Nephron (organoid): ENCODE measurements around the gene ATP5F1E.

ENCODE experiments used
- H3K27ac Mint-ChIP-seq, 3 experiments: 2 replicates each; pipeline ENCODE4 v1.8.0; 2020; ENCODE audit warnings: mixed read lengths in 3 of 3, mild to moderate bottlenecking in 2 of 3, moderate library complexity in 1 of 3
- H3K27me3 Mint-ChIP-seq: 2 replicates; pipeline ENCODE4 v1.8.0; 2021; ENCODE audit warnings: low read depth, mild to moderate bottlenecking, moderate library complexity, mixed read lengths
- H3K36me3 Mint-ChIP-seq: 2 replicates; pipeline ENCODE4 v1.8.0; 2020; ENCODE audit warnings: low read depth, mixed read lengths
- H3K4me1 Mint-ChIP-seq: 2 replicates; pipeline ENCODE4 v1.8.0; 2020; ENCODE audit warnings: mixed read lengths
- H3K4me3 Mint-ChIP-seq, 3 experiments: 2 replicates each; pipeline ENCODE4 v1.8.0; 2020; ENCODE audit warnings: mild to moderate bottlenecking in 3 of 3, mixed read lengths in 3 of 3, moderate library complexity in 2 of 3
- H3K9me3 Mint-ChIP-seq: 2 replicates; pipeline ENCODE4 v1.8.0; 2020; ENCODE audit warnings: mixed read lengths
- TF ChIP-seq, protein P1 (sequence below), 3 experiments: fragments of 200-600 bp; sonication (generic); IDR thresholded peaks; one replicate each; pipeline ENCODE4 v1.5.0; 2021; ENCODE audit warnings: antibody characterized with exemption in 3 of 3; ENCODE audit not compliant: unreplicated experiment in 3 of 3

Gene ATP5F1E

DNA sequence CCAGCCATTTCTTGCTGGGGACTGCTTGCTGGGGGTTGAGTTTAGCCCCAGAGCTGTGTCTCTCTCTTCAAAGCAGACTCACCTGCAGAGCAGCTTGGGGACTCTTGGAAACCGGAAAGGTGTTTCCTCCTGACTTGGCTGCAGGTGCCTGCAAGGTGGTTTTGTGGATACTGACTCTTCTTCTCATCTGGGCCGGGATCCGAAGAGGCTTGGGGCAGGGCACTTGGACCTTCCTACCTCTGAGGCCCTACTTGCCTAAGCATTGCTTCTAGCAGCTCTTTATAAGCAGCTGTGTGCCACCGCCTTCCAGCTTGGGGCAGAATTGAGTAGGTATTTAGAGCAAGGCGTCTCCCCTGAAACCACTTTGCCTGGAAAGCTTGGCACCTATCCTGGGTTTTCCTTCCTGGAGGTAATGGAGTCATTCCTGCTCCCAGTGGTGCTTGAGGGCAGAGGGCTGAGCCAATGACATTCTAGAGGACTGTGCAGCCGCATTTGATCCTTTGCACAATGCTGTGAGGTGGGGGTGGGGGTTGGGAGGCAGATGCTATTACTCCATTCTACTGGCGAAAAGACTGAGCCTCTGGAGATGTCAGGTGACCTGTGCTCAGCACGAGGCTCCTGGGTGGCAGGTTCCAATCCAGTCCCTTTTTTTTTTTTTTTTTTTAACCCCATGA is 21.7 kb downstream of the ATP5F1E start:
- Mint-ChIP-seq H3K27ac (no peak overlapping the region), H3K27me3 (peaks cover 24% of the 10 kb centered on the region), H3K4me1 (peaks cover 10% of the 10 kb centered on the region), H3K4me3 (peak overlapping the region in 2 of 3 experiments; percentile 13 to 59), H3K9me3 (no peaks in the 10 kb centered on the region), H3K36me3 (no peaks in the 10 kb centered on the region)
- TF ChIP-seq, protein P1, sequence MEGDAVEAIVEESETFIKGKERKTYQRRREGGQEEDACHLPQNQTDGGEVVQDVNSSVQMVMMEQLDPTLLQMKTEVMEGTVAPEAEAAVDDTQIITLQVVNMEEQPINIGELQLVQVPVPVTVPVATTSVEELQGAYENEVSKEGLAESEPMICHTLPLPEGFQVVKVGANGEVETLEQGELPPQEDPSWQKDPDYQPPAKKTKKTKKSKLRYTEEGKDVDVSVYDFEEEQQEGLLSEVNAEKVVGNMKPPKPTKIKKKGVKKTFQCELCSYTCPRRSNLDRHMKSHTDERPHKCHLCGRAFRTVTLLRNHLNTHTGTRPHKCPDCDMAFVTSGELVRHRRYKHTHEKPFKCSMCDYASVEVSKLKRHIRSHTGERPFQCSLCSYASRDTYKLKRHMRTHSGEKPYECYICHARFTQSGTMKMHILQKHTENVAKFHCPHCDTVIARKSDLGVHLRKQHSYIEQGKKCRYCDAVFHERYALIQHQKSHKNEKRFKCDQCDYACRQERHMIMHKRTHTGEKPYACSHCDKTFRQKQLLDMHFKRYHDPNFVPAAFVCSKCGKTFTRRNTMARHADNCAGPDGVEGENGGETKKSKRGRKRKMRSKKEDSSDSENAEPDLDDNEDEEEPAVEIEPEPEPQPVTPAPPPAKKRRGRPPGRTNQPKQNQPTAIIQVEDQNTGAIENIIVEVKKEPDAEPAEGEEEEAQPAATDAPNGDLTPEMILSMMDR (IDR thresholded peaks at IDR 0.05; ENCODE audit: unreplicated experiment in 3 of 3), result no peak

DNA sequence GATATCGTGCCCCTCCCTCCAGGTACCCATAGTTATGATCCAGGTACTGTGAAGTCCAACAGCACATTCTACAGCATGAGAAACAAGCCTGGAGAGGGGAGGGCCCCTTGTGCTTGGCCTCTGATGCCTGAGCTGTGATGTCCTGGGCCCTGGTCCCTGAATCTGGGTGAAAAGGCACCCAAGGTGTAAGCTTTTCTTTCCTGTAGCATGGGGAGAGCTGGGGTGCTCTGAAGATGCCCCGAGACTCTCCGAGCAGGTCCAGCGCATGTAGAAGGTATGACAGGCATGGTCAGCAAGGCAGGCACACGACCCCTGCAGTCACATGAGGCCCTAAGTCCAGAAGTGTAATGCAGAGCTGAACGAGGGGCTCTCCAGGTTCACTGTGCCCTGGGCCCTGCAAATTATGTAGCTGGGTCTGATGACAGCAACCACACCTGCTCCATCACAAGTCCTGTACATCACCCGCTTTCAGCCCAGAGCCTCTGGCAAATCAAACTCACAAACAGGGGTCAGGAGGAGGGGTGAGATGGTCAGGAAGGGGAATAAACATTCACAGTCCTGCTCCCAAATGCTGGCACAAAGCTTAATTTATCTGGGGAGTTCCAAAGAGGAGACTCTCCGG is 23.3 kb downstream of the ATP5F1E start:
- Mint-ChIP-seq H3K27ac (no peak overlapping the region), H3K4me1 (peaks cover 20% of the 10 kb centered on the region), H3K36me3 (no peaks in the 10 kb centered on the region), H3K4me3 (peak overlapping the region; percentile 17 to 81 (median 64)), H3K27me3 (peaks cover 24% of the 10 kb centered on the region), H3K9me3 (no peaks in the 10 kb centered on the region)
- TF ChIP-seq, protein P1 (IDR thresholded peaks at IDR 0.05; ENCODE audit: unreplicated experiment in 3 of 3), result no peak

DNA sequence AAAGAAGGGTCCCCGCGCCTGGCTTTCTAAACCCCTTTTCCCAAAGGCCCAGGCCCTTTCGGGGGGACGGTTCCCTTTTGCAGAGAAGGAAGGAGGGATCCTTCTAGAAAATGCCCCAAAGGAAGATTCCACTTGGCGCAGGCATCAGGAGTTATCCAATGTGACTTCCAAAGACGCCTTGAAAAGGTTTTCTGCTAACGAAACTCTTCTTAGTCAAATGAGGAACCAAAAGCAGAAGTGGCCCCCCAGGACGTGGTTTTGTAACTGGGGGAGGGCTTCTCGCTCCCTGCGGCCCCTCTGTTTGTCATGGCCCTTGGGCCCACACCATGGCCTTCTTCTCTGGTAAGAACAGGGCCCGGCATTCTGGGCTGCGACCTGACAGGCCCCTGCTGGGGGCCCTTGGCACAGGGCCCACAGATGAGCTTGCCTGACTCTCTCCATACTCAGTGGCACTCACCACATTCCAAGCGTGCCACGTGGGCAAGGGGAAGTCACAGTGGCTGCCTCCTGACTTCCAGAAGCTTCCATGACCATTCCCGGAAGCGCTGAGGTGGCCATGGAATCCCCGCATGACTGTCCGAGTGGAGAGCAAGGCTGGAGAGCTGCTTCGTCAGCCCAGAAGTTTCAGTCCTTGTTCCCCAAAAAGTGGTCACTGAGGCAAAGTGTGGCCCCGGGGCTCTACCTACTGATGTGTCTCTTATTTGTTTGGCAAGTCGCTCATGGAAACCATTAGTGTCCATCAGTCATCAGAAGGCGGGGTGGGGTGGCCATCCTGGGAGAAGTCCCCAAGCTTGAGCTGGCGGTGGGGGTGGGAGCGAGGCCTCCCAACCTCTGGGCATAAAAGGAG is 24.2 kb downstream of the ATP5F1E start:
- no peak overlapping the region for H3K27ac Mint-ChIP-seq
- peak overlapping the region; percentile 79 to 81 (median 79) for H3K4me3 Mint-ChIP-seq
- H3K4me1 Mint-ChIP-seq, result peaks cover 22% of the 10 kb centered on the region
- TF ChIP-seq, protein P1 (IDR thresholded peaks at IDR 0.05; ENCODE audit: unreplicated experiment in 3 of 3), result no peak
- peaks cover 29% of the 10 kb centered on the region for H3K27me3 Mint-ChIP-seq
- no peaks in the 10 kb centered on the region for H3K9me3 Mint-ChIP-seq
- no peaks in the 10 kb centered on the region for H3K36me3 Mint-ChIP-seq

DNA sequence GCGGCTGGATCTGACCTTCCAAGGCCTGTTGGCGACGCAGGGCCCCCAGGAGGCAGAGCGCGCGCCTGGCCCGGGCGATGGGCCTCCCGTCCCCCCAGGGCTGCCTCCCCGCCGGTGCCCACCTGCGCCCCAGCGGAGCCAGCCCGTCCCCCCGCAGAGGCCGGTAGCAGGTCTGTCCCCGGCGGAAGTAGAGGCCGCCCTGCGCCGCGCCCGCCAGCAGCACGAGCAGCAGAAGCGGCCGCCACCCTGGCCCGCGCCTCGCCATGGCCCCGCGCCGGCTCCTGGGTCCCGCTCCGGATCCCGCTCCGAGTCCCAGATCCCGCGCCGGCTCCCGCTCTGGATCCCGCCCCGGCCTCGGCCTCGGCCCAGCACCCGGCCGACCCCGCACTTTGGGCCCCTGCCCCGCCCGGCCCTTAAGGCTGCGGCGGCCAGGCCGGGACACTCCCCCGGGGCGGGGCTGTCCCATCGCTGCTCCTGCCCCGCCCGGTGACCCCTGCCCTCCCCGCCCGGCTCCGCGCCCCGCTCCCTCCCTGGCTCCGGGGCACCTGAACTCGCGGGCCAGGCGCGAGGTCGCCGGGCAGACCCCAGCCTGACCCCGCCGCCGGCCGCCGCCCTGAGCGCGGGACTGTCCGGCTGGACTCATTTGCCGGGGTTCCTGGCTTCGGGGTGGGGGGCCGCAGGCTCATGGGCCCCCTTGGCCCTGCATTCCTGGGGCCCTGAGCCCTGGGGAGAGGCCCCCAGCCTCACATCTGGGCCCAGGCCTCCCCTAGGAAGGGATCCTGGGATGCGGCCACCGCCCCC is 25.1 kb downstream of the ATP5F1E start, which contains the start of gene CTSZ:
TSS of gene CTSZ (minus strand) at position 391 of the 801 bp plus-strand sequence. CDS start at position 265, 126 bp downstream.
- H3K27me3 Mint-ChIP-seq, result peaks cover 25% of the 10 kb centered on the region
- H3K36me3 Mint-ChIP-seq, result no peaks in the 10 kb centered on the region
- TF ChIP-seq, protein P1 (IDR thresholded peaks at IDR 0.05; ENCODE audit: unreplicated experiment in 3 of 3), result no peak
- H3K9me3 Mint-ChIP-seq, result no peaks in the 10 kb centered on the region
- H3K4me3 Mint-ChIP-seq, result peak within 1 kb of the TSS; percentile 79 to 81 (median 81)
- peaks cover 22% of the 10 kb centered on the region for H3K4me1 Mint-ChIP-seq
- H3K27ac Mint-ChIP-seq, result peak within 1 kb of the TSS in 1 of 3 experiments; percentile 54

DNA sequence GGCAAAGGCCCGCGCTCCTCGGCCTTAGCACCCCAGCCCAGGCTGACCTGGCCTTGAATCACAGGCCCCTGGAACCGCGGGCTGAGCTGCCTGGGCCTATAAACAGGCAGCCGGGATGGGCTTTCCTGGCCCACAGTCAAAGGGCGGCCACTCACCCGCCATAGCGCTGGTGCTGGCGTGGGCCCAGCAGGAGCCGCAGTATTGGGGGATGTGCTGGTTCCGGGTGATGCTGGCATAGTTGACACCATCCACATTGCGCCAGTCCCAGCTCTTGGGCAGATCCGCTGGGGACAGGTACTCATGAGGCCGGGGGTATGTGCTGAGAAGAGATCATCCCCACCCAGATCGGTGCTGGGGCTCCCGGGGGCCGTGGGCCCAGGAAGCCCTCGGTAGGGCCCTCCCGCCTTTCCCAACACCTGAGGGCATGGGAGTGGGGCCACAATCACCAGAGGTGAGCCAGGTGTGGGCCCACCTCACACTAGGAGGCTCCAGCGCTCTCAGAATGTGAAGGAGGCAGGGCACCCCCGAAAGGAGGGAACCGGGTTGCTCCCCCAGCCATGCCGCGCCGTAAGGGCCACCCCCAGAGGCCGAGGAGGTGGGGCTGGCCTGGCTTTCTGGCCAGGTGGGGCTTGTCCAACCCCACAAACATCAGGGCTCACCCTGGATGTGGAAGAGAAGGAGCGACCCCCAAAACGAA is 25.8 kb downstream of the ATP5F1E start:
- Mint-ChIP-seq H3K9me3 (no peaks in the 10 kb centered on the region), H3K4me3 (peak overlapping the region; percentile 76 to 81 (median 78)), H3K4me1 (peaks cover 22% of the 10 kb centered on the region), H3K27me3 (peaks cover 21% of the 10 kb centered on the region), H3K27ac (peak overlapping the region in 1 of 3 experiments; percentile 54), H3K36me3 (no peaks in the 10 kb centered on the region)
- TF ChIP-seq, protein P1 (IDR thresholded peaks at IDR 0.05; ENCODE audit: unreplicated experiment in 3 of 3), result no peak
